Smooth muscle cell (in vitro differentiated cells): Measurements from ENCODE around the gene C22orf39. TPM values are rescaled to one million over a fixed set of nuclear protein-coding genes. Genes with fewer than 3 reads are reported as not detected.

Experiments used
- DNase-seq: peaks from one replicate; lab custom pipeline; 2025; ENCODE audit not compliant: unreplicated experiment; lab: John Stamatoyannopoulos, UW
- H2AFZ ChIP-seq: fragments of 200-600 bp; sonication (generic); 2 replicates; pipeline ENCODE4 v1.6.0; 2016; ENCODE audit warnings: antibody characterized with exemption, low read depth, mild to moderate bottlenecking
- H3F3A ChIP-seq: fragments of 200-600 bp; sonication (generic); 2 replicates; pipeline ENCODE4 v1.6.0; 2017; ENCODE audit warnings: antibody characterized with exemption, low read depth
- H3K27ac ChIP-seq: fragments of 200-600 bp; sonication (generic); 2 replicates; pipeline ENCODE4 v1.5.1; 2016; ENCODE audit warnings: low read depth, mild to moderate bottlenecking
- H3K27me3 ChIP-seq: fragments of 200-600 bp; sonication (generic); 2 replicates; pipeline ENCODE4 v1.6.1; 2016; ENCODE audit warnings: low read depth, mild to moderate bottlenecking
- H3K36me3 ChIP-seq: fragments of 200-600 bp; sonication (generic); 2 replicates; pipeline ENCODE4 v1.5.1; 2016; ENCODE audit warnings: low read depth
- H3K4me1 ChIP-seq: fragments of 200-600 bp; sonication (generic); 2 replicates; pipeline ENCODE4 v1.5.1; 2016; ENCODE audit warnings: low read depth
- H3K4me2 ChIP-seq: fragments of 200-600 bp; sonication (generic); 2 replicates; pipeline ENCODE4 v1.6.0; 2016; ENCODE audit warnings: mild to moderate bottlenecking
- H3K4me3 ChIP-seq: fragments of 200-600 bp; sonication (generic); 2 replicates; pipeline ENCODE4 v1.5.1; 2016; ENCODE audit warnings: mild to moderate bottlenecking
- H3K79me2 ChIP-seq: fragments of 200-600 bp; sonication (generic); 2 replicates; pipeline ENCODE4 v1.6.0; 2016; ENCODE audit warnings: low read depth, mild to moderate bottlenecking
- H3K9ac ChIP-seq: fragments of 200-600 bp; sonication (generic); 2 replicates; pipeline ENCODE4 v1.6.0; 2016; ENCODE audit warnings: low read depth
- H3K9me3 ChIP-seq: fragments of 200-600 bp; sonication (generic); replicated peaks from 2 replicates; pipeline ENCODE4 v1.5.1; 2016; ENCODE audit warnings: low read depth
- H4K20me1 ChIP-seq: fragments of 200-600 bp; sonication (generic); 2 replicates; pipeline ENCODE4 v1.6.0; 2016; ENCODE audit warnings: low read depth
- WGBS: methylation state at CpG from one replicate; pipeline ENCODE4 v1.1.7; 2016; ENCODE audit warnings: low lambda C conversion rate; 5-methylcytosine and 5-hydroxymethylcytosine counted together
- polyA plus RNA-seq: library from polyadenylated mRNA; unstranded; fragments of >200 nt; fragmentation: Nextera tagmentation; extraction: Ambion mirVana; gene quantifications from 2 replicates; pipeline ENCODE4 v1.2.1, GENCODE V29; 2016
- total RNA-seq: library from RNA; depleted of rRNA; stranded (reverse); fragments of >200 nt; gene quantifications from 2 replicates; pipeline ENCODE4 v1.2.3, GENCODE V29; 2014
- TF ChIP-seq, protein P1 (sequence below): fragments of 200-600 bp; sonication (generic); IDR thresholded peaks from 2 replicates; pipeline ENCODE4 v1.5.1; 2017; ENCODE audit warnings: borderline replicate concordance, mild to moderate bottlenecking, antibody characterized with exemption; ENCODE audit not compliant: insufficient read depth, poor library complexity, severe bottlenecking

The C22orf39 gene
- total and polyA plus RNA-seq, 2 experiments from 2014 or later = 16.5 to 29.5 TPM

GRCh38 chr22:19469421-19469820, 21.9 kb upstream of the C22orf39 start:
- TF ChIP-seq, protein P1, sequence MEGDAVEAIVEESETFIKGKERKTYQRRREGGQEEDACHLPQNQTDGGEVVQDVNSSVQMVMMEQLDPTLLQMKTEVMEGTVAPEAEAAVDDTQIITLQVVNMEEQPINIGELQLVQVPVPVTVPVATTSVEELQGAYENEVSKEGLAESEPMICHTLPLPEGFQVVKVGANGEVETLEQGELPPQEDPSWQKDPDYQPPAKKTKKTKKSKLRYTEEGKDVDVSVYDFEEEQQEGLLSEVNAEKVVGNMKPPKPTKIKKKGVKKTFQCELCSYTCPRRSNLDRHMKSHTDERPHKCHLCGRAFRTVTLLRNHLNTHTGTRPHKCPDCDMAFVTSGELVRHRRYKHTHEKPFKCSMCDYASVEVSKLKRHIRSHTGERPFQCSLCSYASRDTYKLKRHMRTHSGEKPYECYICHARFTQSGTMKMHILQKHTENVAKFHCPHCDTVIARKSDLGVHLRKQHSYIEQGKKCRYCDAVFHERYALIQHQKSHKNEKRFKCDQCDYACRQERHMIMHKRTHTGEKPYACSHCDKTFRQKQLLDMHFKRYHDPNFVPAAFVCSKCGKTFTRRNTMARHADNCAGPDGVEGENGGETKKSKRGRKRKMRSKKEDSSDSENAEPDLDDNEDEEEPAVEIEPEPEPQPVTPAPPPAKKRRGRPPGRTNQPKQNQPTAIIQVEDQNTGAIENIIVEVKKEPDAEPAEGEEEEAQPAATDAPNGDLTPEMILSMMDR = no peak
- H2AFZ ChIP-seq = no peak overlapping the region
- H3F3A ChIP-seq = no peaks in the 10 kb centered on the region
- no peak overlapping the region for H3K4me3 ChIP-seq
- H3K79me2 ChIP-seq = peaks cover 4% of the 10 kb centered on the region
- H3K4me2 ChIP-seq = no peak overlapping the region
- no peak for DNase-seq
- H3K9ac ChIP-seq = no peak overlapping the region
- peaks cover 47% of the 10 kb centered on the region for H4K20me1 ChIP-seq
- no peaks in the 10 kb centered on the region for H3K27me3 ChIP-seq
- WGBS = 94% methylated on average over 7 of the region's 7 CpGs
- H3K27ac ChIP-seq = no peak overlapping the region
- no peaks in the 10 kb centered on the region for H3K4me1 ChIP-seq
- no peaks in the 10 kb centered on the region for H3K9me3 ChIP-seq
- no peaks in the 10 kb centered on the region for H3K36me3 ChIP-seq

- Histone ChIP-seq H3K4me3 (no peak overlapping the region), H2AFZ (no peak overlapping the region), H3F3A (no peaks in the 10 kb centered on the region), H3K36me3 (no peaks in the 10 kb centered on the region), H3K9ac (no peak overlapping the region), H3K27ac (no peak overlapping the region), H3K9me3 (no peaks in the 10 kb centered on the region), H4K20me1 (peaks cover 39% of the 10 kb centered on the region), H3K79me2 (peaks cover 2% of the 10 kb centered on the region), H3K4me2 (no peak overlapping the region), H3K4me1 (no peaks in the 10 kb centered on the region), H3K27me3 (no peaks in the 10 kb centered on the region)
- TF ChIP-seq, protein P1 = no peak
- no peak for DNase-seq
- WGBS = 98% methylated on average over 6 of the region's 6 CpGs
Measured at GRCh38 chr22:19467912-19468311, 20.4 kb upstream of the C22orf39 start.

DNA sequence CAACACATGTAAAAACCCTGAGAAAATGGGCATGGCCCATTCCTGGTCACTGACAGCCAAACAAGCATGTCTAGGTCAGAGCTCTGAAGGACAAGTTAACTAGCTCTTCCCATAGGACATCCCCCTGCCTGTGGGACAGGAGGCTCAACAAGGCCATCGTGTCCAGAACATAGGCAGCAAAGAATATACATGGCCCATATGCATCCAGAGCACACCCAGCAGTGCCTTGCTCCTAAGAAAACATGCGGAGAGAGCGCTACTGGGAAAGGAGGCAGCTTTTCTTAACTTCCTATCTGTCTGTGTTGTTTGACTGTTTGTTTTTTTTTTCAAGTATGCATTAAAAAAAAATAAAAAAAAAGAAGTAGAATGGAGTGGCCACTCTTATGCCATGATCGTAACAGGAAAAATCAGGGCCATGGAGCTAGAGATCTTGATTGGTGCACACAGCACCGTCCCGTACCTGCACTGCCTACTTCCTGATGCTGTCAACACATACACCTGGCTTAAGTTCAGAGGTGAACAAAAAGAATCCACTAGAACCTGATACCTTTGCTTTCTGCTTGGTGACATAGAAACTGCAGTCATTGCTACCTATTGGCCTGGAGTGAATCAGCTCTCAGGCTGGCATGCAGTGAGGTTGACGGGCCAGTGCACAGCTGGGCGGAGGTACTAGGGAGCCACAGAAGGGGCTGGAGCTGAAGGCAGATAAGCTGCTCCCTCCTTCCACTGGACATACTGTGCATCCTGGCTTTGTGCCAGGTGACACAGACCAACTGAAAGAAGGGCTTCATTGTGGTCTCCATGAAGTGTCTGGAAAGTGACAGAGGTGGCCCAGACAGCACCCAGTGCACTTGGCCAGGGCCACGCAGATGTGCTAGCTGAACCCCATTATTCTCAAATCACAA, 19.6 kb upstream of the C22orf39 start:
- 97% methylated on average over 9 of the region's 9 CpGs for WGBS
- Histone ChIP-seq H4K20me1 (peaks cover 32% of the 10 kb centered on the region), H3K4me2 (no peak overlapping the region), H3K4me3 (no peak overlapping the region), H3K79me2 (no peaks in the 10 kb centered on the region), H3F3A (no peaks in the 10 kb centered on the region), H3K9ac (no peak overlapping the region), H3K27me3 (no peaks in the 10 kb centered on the region), H3K36me3 (no peaks in the 10 kb centered on the region), H2AFZ (no peak overlapping the region), H3K9me3 (no peaks in the 10 kb centered on the region), H3K4me1 (no peaks in the 10 kb centered on the region), H3K27ac (no peak overlapping the region)
- TF ChIP-seq, protein P1 = no peak
- DNase-seq = no peak
